Liver (tissue), 9 donors: Measurements from ENCODE around the gene BLOC1S1. TPM values are rescaled to one million over a fixed set of nuclear protein-coding genes. Genes with fewer than 3 reads are reported as not detected.

ENCODE experiments used
- DNase-seq: peaks from one replicate; pipeline ENCODE4 v3.0.0-alpha.2; 2017; ENCODE audit warnings: low spot score
- H3K27ac ChIP-seq, 2 donors: one replicate each; pipeline ENCODE4 v1.7.0; 2013; ENCODE audit warnings: inconsistent platforms in 2 of 2, low read length in 2 of 2, control low read depth in 1 of 2, low read depth in 1 of 2, mild to moderate bottlenecking in 1 of 2
- H3K27me3 ChIP-seq, 4 donors: one replicate each; pipeline versions ENCODE4 v1.6.1 to v1.7.0; 2013; ENCODE audit warnings: low read length in 3 of 4, inconsistent platforms in 1 of 4, mild to moderate bottlenecking in 1 of 4, moderate library complexity in 1 of 4; ENCODE audit not compliant: control insufficient read depth in 4 of 4, insufficient read depth in 4 of 4
- H3K36me3 ChIP-seq, 4 donors: one replicate each; pipeline versions ENCODE4 v1.6.1 to v1.7.0; 2013; ENCODE audit warnings: low read length in 3 of 4, mild to moderate bottlenecking in 3 of 4, low read depth in 1 of 4, moderate library complexity in 1 of 4; ENCODE audit not compliant: control insufficient read depth in 4 of 4, insufficient read depth in 3 of 4
- H3K4me1 ChIP-seq, 4 donors: one replicate each; pipeline versions ENCODE4 v1.6.1 to v1.7.0; 2013; ENCODE audit warnings: low read length in 3 of 4, mild to moderate bottlenecking in 3 of 4, moderate library complexity in 1 of 4; ENCODE audit not compliant: control insufficient read depth in 4 of 4, insufficient read depth in 4 of 4
- H3K4me3 ChIP-seq, 3 donors: one replicate each; pipeline versions ENCODE4 v1.6.1 to v1.7.0; 2013; ENCODE audit warnings: low read length in 3 of 3, control low read depth in 1 of 3, low read depth in 1 of 3, mild to moderate bottlenecking in 1 of 3
- H3K9ac ChIP-seq, 2 donors: one replicate each; pipeline ENCODE4 v1.7.0; 2013; ENCODE audit warnings: low read length in 2 of 2, mild to moderate bottlenecking in 2 of 2, moderate library complexity in 2 of 2, control low read depth in 1 of 2, low read depth in 1 of 2
- H3K9me3 ChIP-seq, 4 donors: one replicate each; pipeline versions ENCODE4 v1.6.1 to v1.7.0; 2013; ENCODE audit warnings: low read length in 3 of 4; ENCODE audit not compliant: control insufficient read depth in 4 of 4
- ATF3 ChIP-seq: IDR thresholded peaks from 2 replicates; pipeline ENCODE4 v1.6.1; 2016; ENCODE audit warnings: antibody characterized with exemption
- EGR1 ChIP-seq, 2 donors: IDR thresholded peaks; 2 replicates each; pipeline ENCODE4 v1.6.1; 2016 to 2018; ENCODE audit warnings: antibody characterized with exemption in 2 of 2, low read depth in 2 of 2
- FOXA1 ChIP-seq: IDR thresholded peaks from 2 replicates; pipeline ENCODE4 v1.6.1; 2016; ENCODE audit warnings: antibody characterized with exemption
- FOXA2 ChIP-seq: IDR thresholded peaks from 2 replicates; pipeline ENCODE4 v1.6.1; 2016; ENCODE audit warnings: antibody characterized with exemption
- GABPA ChIP-seq, 2 donors: IDR thresholded peaks in 1 of 2; conservative IDR thresholded peaks in 1 of 2; 2 replicates each; pipeline ENCODE4 v1.6.1; 2016; ENCODE audit warnings: antibody characterized with exemption in 2 of 2, mild to moderate bottlenecking in 1 of 2, moderate library complexity in 1 of 2
- HNF4A ChIP-seq, 2 donors: conservative IDR thresholded peaks; 2 replicates each; pipeline ENCODE4 v1.6.1; 2016; ENCODE audit warnings: antibody characterized with exemption in 2 of 2, mild to moderate bottlenecking in 2 of 2
- HNF4G ChIP-seq: IDR thresholded peaks from 2 replicates; pipeline ENCODE4 v1.6.1; 2016; ENCODE audit warnings: antibody characterized with exemption
- JUND ChIP-seq, 2 donors: IDR thresholded peaks; 2 replicates each; pipeline ENCODE4 v1.6.1; 2016; ENCODE audit warnings: antibody characterized with exemption in 2 of 2
- MAX ChIP-seq: IDR thresholded peaks from 2 replicates; pipeline ENCODE4 v1.6.1; 2016; ENCODE audit warnings: antibody characterized with exemption
- NR2F2 ChIP-seq: IDR thresholded peaks from 2 replicates; pipeline ENCODE4 v1.6.1; 2016; ENCODE audit warnings: antibody characterized with exemption
- RAD21 ChIP-seq, 2 donors: IDR thresholded peaks; 2 replicates each; pipeline ENCODE4 v1.6.1; 2016; ENCODE audit warnings: antibody characterized with exemption in 2 of 2, mild to moderate bottlenecking in 2 of 2
- REST ChIP-seq: IDR thresholded peaks from 2 replicates; pipeline ENCODE4 v1.6.1; 2016; ENCODE audit warnings: antibody characterized with exemption, mild to moderate bottlenecking
- RXRA ChIP-seq, 2 donors: IDR thresholded peaks; 2 replicates each; pipeline ENCODE4 v1.6.1; 2017 to 2018; ENCODE audit warnings: antibody characterized with exemption in 2 of 2, mild to moderate bottlenecking in 1 of 2
- SP1 ChIP-seq: IDR thresholded peaks from 2 replicates; pipeline ENCODE4 v1.6.1; 2018; ENCODE audit warnings: antibody characterized with exemption, mild to moderate bottlenecking
- TAF1 ChIP-seq: conservative IDR thresholded peaks from 2 replicates; pipeline ENCODE4 v1.6.1; 2016; ENCODE audit warnings: antibody characterized with exemption, mild to moderate bottlenecking
- YY1 ChIP-seq: IDR thresholded peaks from 2 replicates; pipeline ENCODE4 v1.6.1; 2016; ENCODE audit warnings: antibody characterized with exemption, mild to moderate bottlenecking
- ZBTB33 ChIP-seq: IDR thresholded peaks from 2 replicates; pipeline ENCODE4 v1.6.1; 2016; ENCODE audit warnings: antibody characterized with exemption
- WGBS: extraction: QIAGEN DNeasy Blood & Tissue Kit; methylation state at CpG from one replicate; pipeline ENCODE4 v1.1.7; 2013; 5-methylcytosine and 5-hydroxymethylcytosine counted together
- polyA plus RNA-seq, 2 donors: library from polyadenylated mRNA; stranded (reverse) in 1 of 2; unstranded in 1 of 2; fragments of 200-250 nt in 1 of 2; fragments of >200 nt in 1 of 2; fragmentation: Nextera tagmentation in 1 of 2; extraction: Ambion mirVana in 1 of 2; gene quantifications; one replicate each; pipeline versions ENCODE4 v1.2.1 to v1.2.3, GENCODE V29; 2013 to 2015
- total RNA-seq, 2 donors: library from RNA; depleted of rRNA; stranded (reverse); fragments of >200 nt; gene quantifications; one replicate each; pipeline ENCODE4 v1.2.3, GENCODE V29; 2014
- TF ChIP-seq, protein P1 (sequence below): fragments of 150-350 bp; IDR thresholded peaks from 2 replicates; pipeline ENCODE4 v1.5.1; 2017; ENCODE audit warnings: improper control_type of control experiment, low read depth, low read length; ENCODE audit not compliant: missing input control
- donor health status: healthy.
- donor health status: healthy.
- donor health status: healthy.
- donor health status: healthy.
- donor health status: healthy.

Gene BLOC1S1
- total and polyA plus RNA-seq, 4 donors, result 43.7 to 150 (median 115) TPM

GRCh38 chr12:55755246-55755645 is 39.4 kb downstream of the BLOC1S1 start:
- Histone ChIP-seq H3K36me3 (peaks cover 7 to 68% (median 47%) of the 10 kb centered on the region in 4 donors), H3K27me3 (no peaks in the 10 kb centered on the region), H3K4me1 (no peaks in the 10 kb centered on the region), H3K4me3 (no peak overlapping the region), H3K27ac (no peak overlapping the region), H3K9ac (no peak overlapping the region), H3K9me3 (no peaks in the 10 kb centered on the region)
- WGBS, result 89% methylated on average over 2 of the region's 2 CpGs
- TF ChIP-seq FOXA2 (no peak), REST (no peak), FOXA1 (no peak), ZBTB33 (no peak), ATF3 (no peak), SP1 (no peak), YY1 (no peak), GABPA (IDR thresholded peaks at IDR 0.05 in 1 of 2, conservative IDR thresholded peaks at IDR 0.05 in 1 of 2) (no peak), HNF4A (conservative IDR thresholded peaks at IDR 0.05) (no peak), RAD21 (IDR thresholded peaks at IDR 0.05) (no peak), TAF1 (no peak), EGR1 (IDR thresholded peaks at IDR 0.05; ENCODE audit: low read depth in 2 of 2) (no peak), NR2F2 (no peak)
- TF ChIP-seq, protein P1, sequence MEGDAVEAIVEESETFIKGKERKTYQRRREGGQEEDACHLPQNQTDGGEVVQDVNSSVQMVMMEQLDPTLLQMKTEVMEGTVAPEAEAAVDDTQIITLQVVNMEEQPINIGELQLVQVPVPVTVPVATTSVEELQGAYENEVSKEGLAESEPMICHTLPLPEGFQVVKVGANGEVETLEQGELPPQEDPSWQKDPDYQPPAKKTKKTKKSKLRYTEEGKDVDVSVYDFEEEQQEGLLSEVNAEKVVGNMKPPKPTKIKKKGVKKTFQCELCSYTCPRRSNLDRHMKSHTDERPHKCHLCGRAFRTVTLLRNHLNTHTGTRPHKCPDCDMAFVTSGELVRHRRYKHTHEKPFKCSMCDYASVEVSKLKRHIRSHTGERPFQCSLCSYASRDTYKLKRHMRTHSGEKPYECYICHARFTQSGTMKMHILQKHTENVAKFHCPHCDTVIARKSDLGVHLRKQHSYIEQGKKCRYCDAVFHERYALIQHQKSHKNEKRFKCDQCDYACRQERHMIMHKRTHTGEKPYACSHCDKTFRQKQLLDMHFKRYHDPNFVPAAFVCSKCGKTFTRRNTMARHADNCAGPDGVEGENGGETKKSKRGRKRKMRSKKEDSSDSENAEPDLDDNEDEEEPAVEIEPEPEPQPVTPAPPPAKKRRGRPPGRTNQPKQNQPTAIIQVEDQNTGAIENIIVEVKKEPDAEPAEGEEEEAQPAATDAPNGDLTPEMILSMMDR, result no peak
- DNase-seq, result no peak

DNA sequence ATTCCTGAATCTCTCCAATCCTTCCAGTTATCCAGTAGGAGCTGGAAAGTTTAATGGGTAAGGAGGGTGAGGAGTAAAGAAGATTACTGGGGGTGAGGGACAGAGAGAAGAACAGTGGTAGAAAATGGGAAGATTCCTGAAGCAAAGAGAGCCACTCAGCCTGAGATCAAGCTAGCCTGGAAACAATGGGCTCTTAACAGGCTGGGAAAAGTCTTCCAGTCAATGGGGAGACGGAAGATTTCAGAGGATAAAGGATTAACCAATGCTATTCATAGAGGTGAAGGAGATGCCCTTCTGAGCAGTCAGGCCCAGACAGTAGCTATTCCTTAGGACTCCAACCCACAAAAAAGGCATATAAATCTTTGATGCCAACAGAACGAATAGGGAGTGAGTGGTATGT is 41.9 kb downstream of the BLOC1S1 start:
- no peaks in the 10 kb centered on the region for H3K27me3 ChIP-seq
- no peak overlapping the region for H3K9ac ChIP-seq
- no peak overlapping the region for H3K4me3 ChIP-seq
- H3K4me1 ChIP-seq, result no peaks in the 10 kb centered on the region
- WGBS, result 88% methylated on average over 2 of the region's 2 CpGs
- H3K9me3 ChIP-seq, result no peaks in the 10 kb centered on the region
- no peak overlapping the region for H3K27ac ChIP-seq
- H3K36me3 ChIP-seq, result peaks cover 11 to 56% (median 41%) of the 10 kb centered on the region in 4 donors
- no peak for DNase-seq
- TF ChIP-seq GABPA (IDR thresholded peaks at IDR 0.05 in 1 of 2, conservative IDR thresholded peaks at IDR 0.05 in 1 of 2) (no peak), REST (no peak), SP1 (no peak), FOXA2 (no peak), ZBTB33 (no peak), JUND (IDR thresholded peaks at IDR 0.05) (no peak), RAD21 (IDR thresholded peaks at IDR 0.05) (no peak), MAX (no peak), RXRA (IDR thresholded peaks at IDR 0.05) (no peak), ATF3 (no peak), NR2F2 (no peak), HNF4A (conservative IDR thresholded peaks at IDR 0.05) (no peak), FOXA1 (no peak), HNF4G (no peak)
